CD4-positive, alpha-beta T cell treated with Interleukin-15 for 1 hour (primary cell): ENCODE measurements around the gene PTGR2.
"Not testable (repeated sequence)": the region's sequence is repeated elsewhere in the genome, so short reads cannot be mapped to it uniquely, and the experiment has no call there.

Experiments
- DNase-seq: peaks from one replicate; pipeline ENCODE4 v3.0.0-alpha.2; 2020

The PTGR2 gene

GRCh38 chr14:73833530-73834260 lies 17.9 kb upstream of the PTGR2 start:
- no peak for DNase-seq

GRCh38 chr14:73834261-73834625 lies 17.4 kb upstream of the PTGR2 start:
- no peak for DNase-seq

- DNase-seq: not testable (repeated sequence)
Observed at GRCh38 chr14:73838293-73839034, 13.2 kb upstream of the PTGR2 start.

DNA sequence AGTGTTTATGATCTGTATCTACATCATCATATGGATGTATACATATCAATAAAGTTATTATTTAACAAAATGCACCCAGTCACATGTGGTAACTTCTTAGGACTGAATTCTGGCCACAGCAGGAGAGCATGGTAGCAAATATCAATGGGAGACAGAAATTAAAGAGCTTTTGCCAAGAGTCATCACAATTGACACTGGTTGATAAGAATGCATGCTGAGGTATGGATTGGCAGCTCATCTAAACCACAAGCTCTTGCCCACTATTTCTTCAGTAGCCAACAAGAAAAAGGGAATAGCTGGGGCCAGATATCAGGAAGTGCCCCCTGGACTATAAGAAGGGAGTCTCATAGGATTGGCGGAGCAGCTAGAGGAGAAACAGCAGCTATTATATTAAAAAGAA lies 9.4 kb upstream of the PTGR2 start:
- DNase-seq: no peak

- DNase-seq: no peak
Observed at GRCh38 chr14:73842851-73843250, 8.8 kb upstream of the PTGR2 start.

DNA sequence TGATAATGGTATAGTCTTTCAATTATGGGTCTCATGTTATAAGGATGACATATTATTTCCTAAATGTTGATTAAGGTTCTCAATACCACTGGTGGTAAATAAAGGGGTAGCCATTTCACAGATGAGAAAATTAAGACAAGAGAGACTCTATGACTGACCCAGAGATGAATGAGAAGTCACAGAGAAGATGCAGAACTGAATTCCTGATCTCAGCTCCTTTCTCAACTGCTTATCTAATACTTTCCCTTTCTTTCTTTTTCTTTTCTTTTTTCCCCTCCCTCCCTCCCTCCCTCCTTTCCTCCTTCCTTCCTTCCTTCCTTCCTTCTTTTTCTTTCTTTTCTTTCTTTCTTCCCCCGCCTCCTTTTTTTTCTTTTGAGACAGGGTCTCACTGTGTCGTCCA lies 8.3 kb upstream of the PTGR2 start:
- no peak for DNase-seq

- no peak for DNase-seq
Observed at GRCh38 chr14:73846947-73847346, 4.7 kb upstream of the PTGR2 start.

DNA sequence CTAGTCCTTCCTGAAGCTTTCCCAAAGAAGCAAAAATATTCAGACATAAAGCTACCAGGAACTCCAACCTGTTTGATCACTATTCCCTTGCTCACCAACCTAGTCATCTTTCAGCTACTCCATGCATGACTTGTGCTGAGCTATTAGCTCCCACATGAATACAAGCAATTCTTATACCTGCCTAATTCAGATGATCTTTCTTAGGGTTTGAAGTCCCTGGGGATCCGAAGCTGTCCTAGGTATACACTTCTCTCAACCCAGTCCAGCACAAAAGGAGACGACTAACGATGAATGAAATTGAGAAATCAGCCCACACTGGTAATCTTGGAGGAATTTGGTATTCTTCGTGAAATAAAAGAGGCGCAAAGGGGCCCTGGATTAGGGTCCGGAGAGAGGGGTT lies 631 bp upstream of the PTGR2 start:
- no peak for DNase-seq

GRCh38 chr14:73859145-73859544 lies 7.5 kb downstream of the PTGR2 start:
- DNase-seq: no peak

GRCh38 chr14:73861073-73861472 lies 9.4 kb downstream of the PTGR2 start:
- no peak for DNase-seq

GRCh38 chr14:73862480-73862879 lies 10.8 kb downstream of the PTGR2 start:
- no peak for DNase-seq

DNA sequence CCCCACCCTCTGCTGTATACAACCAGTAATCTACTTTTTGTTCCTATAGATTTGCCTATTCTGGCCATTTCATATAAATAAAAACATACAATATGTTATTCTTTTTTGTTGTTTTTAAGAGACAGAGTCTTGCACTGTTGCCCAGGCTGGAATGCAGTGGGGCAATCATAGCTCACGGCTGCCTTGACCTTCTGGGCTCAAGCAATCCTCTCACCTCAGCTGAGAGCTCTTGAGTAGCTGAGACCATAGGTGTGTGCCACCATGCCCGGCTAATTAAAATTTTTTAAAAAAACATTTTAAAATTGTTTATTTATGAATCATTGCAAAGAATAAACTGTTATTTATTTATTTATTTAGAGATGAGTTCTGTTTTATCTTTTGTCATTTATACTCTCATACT lies 11.6 kb downstream of the PTGR2 start:
- no peak for DNase-seq

DNA sequence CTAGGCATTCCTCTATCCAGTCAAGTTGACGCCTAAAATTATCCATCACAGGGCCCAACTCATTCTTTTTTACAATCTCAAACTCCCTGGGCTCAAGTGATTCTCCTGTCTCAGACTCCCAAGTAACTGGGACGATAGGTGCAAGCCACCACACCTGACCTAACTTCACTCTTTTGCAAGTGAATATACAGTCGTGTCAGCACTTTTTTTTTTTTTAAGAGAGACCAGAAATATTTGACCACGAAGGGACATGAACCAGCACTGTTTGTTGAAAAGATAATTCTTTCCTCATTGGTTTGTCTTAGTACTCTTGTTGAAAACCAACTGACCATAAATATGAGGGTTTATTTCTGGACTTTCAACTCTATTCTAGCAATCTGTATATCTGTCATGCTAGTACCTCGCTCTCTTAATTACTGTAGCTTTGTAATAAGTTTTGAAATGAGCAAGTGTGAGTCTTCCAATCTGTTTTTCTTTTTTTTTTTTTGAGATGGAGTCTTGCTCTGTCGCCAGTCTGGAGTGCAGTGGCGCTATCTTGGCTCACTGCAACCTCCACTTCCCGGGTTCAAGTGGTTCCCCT lies 14.0 kb downstream of the PTGR2 start:
- no peak for DNase-seq

GRCh38 chr14:73869754-73870153 lies 18.1 kb downstream of the PTGR2 start:
- not testable (repeated sequence) for DNase-seq

- DNase-seq: no peak
Observed at GRCh38 chr14:73870525-73871235, 19.0 kb downstream of the PTGR2 start.

DNA sequence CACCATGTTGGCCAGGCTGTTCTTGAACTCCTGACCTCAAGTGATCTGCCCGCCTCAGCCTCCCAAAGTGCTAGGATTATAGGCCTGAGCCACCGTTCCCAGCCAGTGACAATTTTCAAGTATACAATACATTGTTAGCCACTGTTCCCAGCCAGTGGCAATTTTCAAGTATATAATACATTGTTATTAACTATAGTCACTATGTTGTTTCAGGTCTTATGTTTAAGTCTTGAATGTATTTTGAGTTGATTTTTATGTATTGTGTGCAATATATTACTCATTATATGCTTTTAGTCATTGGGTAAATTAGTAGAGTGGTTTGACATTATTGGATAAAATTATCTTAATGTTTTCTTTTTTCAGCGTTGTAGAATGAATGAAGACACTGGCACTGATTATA lies 22.0 kb downstream of the PTGR2 start:
- DNase-seq: no peak

DNA sequence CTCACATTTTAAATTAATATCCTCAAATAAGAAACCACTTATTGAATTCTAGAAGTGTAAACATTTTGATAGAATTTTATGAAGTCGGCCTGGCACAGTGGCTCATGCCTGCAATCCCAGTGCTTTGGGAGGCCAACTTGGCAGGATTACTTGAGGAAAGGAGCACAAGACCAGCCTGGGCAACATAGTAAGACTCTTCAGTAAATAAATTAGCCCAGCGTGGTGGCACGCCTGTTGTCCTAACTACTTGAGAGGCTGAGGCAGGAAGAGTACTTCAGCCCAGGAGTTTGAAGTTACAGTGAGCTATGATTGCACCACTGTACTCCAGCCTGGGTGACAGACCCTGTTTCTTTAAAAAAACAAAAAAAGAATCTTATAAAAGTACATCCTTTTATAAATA lies 26.2 kb downstream of the PTGR2 start:
- no peak for DNase-seq

GRCh38 chr14:73878436-73878835 lies 26.8 kb downstream of the PTGR2 start:
- no peak for DNase-seq

- no peak for DNase-seq
Observed at GRCh38 chr14:73879027-73879426, 27.4 kb downstream of the PTGR2 start.

GRCh38 chr14:73884438-73885190 lies 33.0 kb downstream of the PTGR2 start:
- no peak for DNase-seq

GRCh38 chr14:73886449-73887317 lies 35.1 kb downstream of the PTGR2 start, which contains the start of gene ZNF410:
Gene ZNF410, plus strand, starts transcription at chr14:73886859. Its CDS starts 5,317 bp downstream, at chr14:73892176.
- DNase-seq: peak; percentile 94

GRCh38 chr14:73887318-73887616 lies 35.6 kb downstream of the PTGR2 start:
- no peak for DNase-seq
